HepG2 (cell line): ENCODE results near the gene ZNF416. TPM values are rescaled to one million over a fixed set of nuclear protein-coding genes. Genes with fewer than 3 reads are reported as not detected.

ENCODE experiments used
- CSRNP1 ChIP-seq: sonication (generic); formaldehyde crosslinking; IDR thresholded peaks from 2 replicates; pipeline ENCODE4 v1.8.1; 2023; ENCODE audit warnings: mild to moderate bottlenecking, missing genetic modification reagents
- ETS1 ChIP-seq: sonication (generic); formaldehyde crosslinking; IDR thresholded peaks from 2 replicates; pipeline ENCODE4 v1.4.0; 2020; ENCODE audit warnings: missing genetic modification reagents
- FOSL2 ChIP-seq: sonication (generic); formaldehyde crosslinking; IDR thresholded peaks from 2 replicates; pipeline ENCODE4 v1.4.0; 2020; ENCODE audit warnings: missing genetic modification reagents
- GZF1 ChIP-seq: sonication (generic); formaldehyde crosslinking; IDR thresholded peaks from 2 replicates; pipeline ENCODE4 v1.5.1; 2020; ENCODE audit warnings: mild to moderate bottlenecking, missing genetic modification reagents
- HNF4A ChIP-seq: sonication (generic); formaldehyde crosslinking; IDR thresholded peaks from 2 replicates; pipeline ENCODE4 v1.4.0; 2020; ENCODE audit warnings: missing genetic modification reagents
- HNRNPLL ChIP-seq: fragments of 200-400 bp; formaldehyde crosslinking; IDR thresholded peaks from 2 replicates; pipeline ENCODE4 v1.6.1; 2017; ENCODE audit warnings: mild to moderate bottlenecking, low read depth, low read length; ENCODE audit not compliant: poor library complexity, severe bottlenecking
- HOXA5 ChIP-seq: sonication (generic); formaldehyde crosslinking; IDR thresholded peaks from 2 replicates; pipeline ENCODE4 v1.4.0; 2020; ENCODE audit warnings: missing genetic modification reagents
- JDP2 ChIP-seq: sonication (generic); formaldehyde crosslinking; IDR thresholded peaks from 2 replicates; pipeline ENCODE4 v1.8.1; 2022; ENCODE audit warnings: missing genetic modification reagents, borderline replicate concordance
- NONO ChIP-seq, 2 experiments: fragments of 450-650 bp in 1 of 2; sonication (generic) in 1 of 2; formaldehyde crosslinking in 1 of 2; IDR thresholded peaks in 1 of 2; conservative IDR thresholded peaks in 1 of 2; 2 replicates each; pipeline versions ENCODE4 v1.6.1 to v1.8.0; 2017 to 2022; ENCODE audit warnings: mild to moderate bottlenecking in 1 of 2, missing genetic modification reagents in 1 of 2, moderate library complexity in 1 of 2
- SKIL ChIP-seq: sonication (generic); formaldehyde crosslinking; IDR thresholded peaks from 2 replicates; pipeline ENCODE4 v1.8.0; 2022; ENCODE audit warnings: missing genetic modification reagents, mild to moderate bottlenecking, moderate library complexity, borderline replicate concordance
- SMARCE1 ChIP-seq: fragments of 450-650 bp; IDR thresholded peaks from 2 replicates; pipeline ENCODE4 v1.6.1; 2017; ENCODE audit warnings: borderline replicate concordance
- TEAD2 ChIP-seq: sonication (generic); formaldehyde crosslinking; IDR thresholded peaks from 2 replicates; pipeline ENCODE4 v1.9.0; 2021; ENCODE audit warnings: missing genetic modification reagents
- ZBTB10 ChIP-seq: sonication (generic); formaldehyde crosslinking; IDR thresholded peaks from 2 replicates; pipeline ENCODE4 v1.4.0; 2020; ENCODE audit warnings: missing genetic modification reagents, borderline replicate concordance
- ZNF24 ChIP-seq: fragments of 450-650 bp; IDR thresholded peaks from 2 replicates; pipeline ENCODE4 v1.6.1; 2017; ENCODE audit warnings: antibody characterized with exemption, mild to moderate bottlenecking
- ZNF282 ChIP-seq: fragments of 450-650 bp; IDR thresholded peaks from 2 replicates; pipeline ENCODE4 v1.6.1; 2018; ENCODE audit not compliant: partially characterized antibody
- ZNF296 ChIP-seq: sonication (generic); formaldehyde crosslinking; conservative IDR thresholded peaks from 2 replicates; pipeline ENCODE4 v1.5.0; 2020; ENCODE audit warnings: mild to moderate bottlenecking, missing genetic modification reagents
- ZNF788 ChIP-seq: sonication (generic); formaldehyde crosslinking; IDR thresholded peaks from 2 replicates; pipeline ENCODE4 v1.5.0; 2020; ENCODE audit warnings: mild to moderate bottlenecking, missing genetic modification reagents, borderline replicate concordance
- ZNF800 ChIP-seq: sonication (generic); formaldehyde crosslinking; IDR thresholded peaks from 2 replicates; pipeline ENCODE4 v1.4.0; 2020; ENCODE audit warnings: missing genetic modification reagents
- polyA plus RNA-seq, 8 experiments: library from polyadenylated mRNA; depleted of rRNA in 3 of 8; stranded (reverse) in 7 of 8; unstranded in 1 of 8; fragments of >200 nt; fragmentation: Illumina TruSeq in 4 of 8; extraction: Trizol in 4 of 8; gene quantifications; 2 replicates each; pipeline versions ENCODE4 v1.2.1 to v1.2.3, GENCODE V29; 2011 to 2016; ENCODE audit warnings: low read depth in 4 of 8, missing spikeins in 1 of 8, mixed read lengths in 1 of 8; ENCODE audit not compliant: insufficient read depth in 1 of 8
- total RNA-seq, 5 experiments: library from RNA; depleted of rRNA; stranded (reverse); fragments of >200 nt; fragmentation: Illumina TruSeq; extraction: Trizol; gene quantifications; 2 replicates each; pipeline ENCODE4 v1.2.3, GENCODE V29; 2016; ENCODE audit warnings: low read depth in 1 of 5

The ZNF416 gene
- total and polyA plus RNA-seq, 2 of the 13 experiments (the other 11 are each of a cell fraction or from before 2014, with no cell fraction given): 1.5 to 5.3 TPM

- TF ChIP-seq NONO (IDR thresholded peaks at IDR 0.05): no peak
- peak; percentile 74; the same call in 1 of the 2 replicates for TF ChIP-seq NONO (CRISPR knock-in tag; conservative IDR thresholded peaks at IDR 0.05)
- TF ChIP-seq HNF4A (CRISPR knock-in tag): no peak
- TF ChIP-seq ZNF296 (CRISPR knock-in tag): 0 out of 2 replicates have a peak, but pooled peaks have one; percentile 24
- no peak for TF ChIP-seq SMARCE1
- no peak for TF ChIP-seq TEAD2 (CRISPR knock-in tag)
- TF ChIP-seq JDP2 (CRISPR knock-in tag): no peak
- TF ChIP-seq ZNF800: 0 out of 2 replicates have a peak, but pooled peaks have one; percentile 33
- no peak for TF ChIP-seq ZNF282
- peak; percentile 52; the same call in 1 of the 2 replicates for TF ChIP-seq CSRNP1 (CRISPR knock-in tag)
- TF ChIP-seq HNRNPLL: peak; percentile 91
- peak; percentile 61; the same call in 1 of the 2 replicates for TF ChIP-seq ZNF788 (CRISPR knock-in tag)
- 0 out of 2 replicates have a peak, but pooled peaks have one; percentile 47 for TF ChIP-seq HOXA5 (CRISPR knock-in tag)
- TF ChIP-seq ETS1 (CRISPR knock-in tag): no peak
- TF ChIP-seq SKIL (CRISPR knock-in tag): no peak
- TF ChIP-seq ZBTB10 (CRISPR knock-in tag): no peak
- 0 out of 2 replicates have a peak, but pooled peaks have one; percentile 29 for TF ChIP-seq FOSL2 (CRISPR knock-in tag)
- TF ChIP-seq ZNF24: 0 out of 2 replicates have a peak, but pooled peaks have one; percentile 29
- TF ChIP-seq GZF1 (CRISPR knock-in tag): no peak
These were observed 51.4 kb downstream of the ZNF416 start, which contains the start of gene ZNF549 (continued) for GRCh38 chr19:57527136-57527881.
